CD4-positive, alpha-beta T cell treated with Interleukin-6 at 100 ng/mL for 8 hours (primary cell): Measurements from ENCODE around the gene NCBP2L.

ENCODE experiments used
- DNase-seq: peaks from one replicate; pipeline ENCODE4 v3.0.0-alpha.2; 2020; ENCODE audit warnings: mixed read lengths, low spot score

Gene NCBP2L

DNA sequence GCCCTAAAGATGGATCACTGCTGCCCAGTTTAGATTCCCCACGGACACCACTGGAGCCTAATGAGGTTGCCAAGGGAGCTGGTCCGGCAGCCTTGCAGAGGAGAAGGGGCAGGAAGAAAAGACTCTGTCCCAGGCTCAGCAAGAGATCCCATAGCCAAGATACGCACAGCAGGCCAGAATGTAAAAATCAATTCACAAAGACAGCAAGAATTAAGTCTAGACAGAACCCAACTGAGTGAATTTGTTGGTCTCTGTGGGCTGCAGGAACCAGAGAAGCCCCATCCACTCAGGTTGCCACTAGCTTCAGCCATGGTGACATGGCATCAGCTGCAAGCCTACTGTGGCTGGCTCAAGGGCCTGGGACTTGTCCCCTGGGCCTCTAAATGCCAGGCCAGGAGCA is 24.8 kb upstream of the NCBP2L start:
- DNase-seq, result no peak

DNA sequence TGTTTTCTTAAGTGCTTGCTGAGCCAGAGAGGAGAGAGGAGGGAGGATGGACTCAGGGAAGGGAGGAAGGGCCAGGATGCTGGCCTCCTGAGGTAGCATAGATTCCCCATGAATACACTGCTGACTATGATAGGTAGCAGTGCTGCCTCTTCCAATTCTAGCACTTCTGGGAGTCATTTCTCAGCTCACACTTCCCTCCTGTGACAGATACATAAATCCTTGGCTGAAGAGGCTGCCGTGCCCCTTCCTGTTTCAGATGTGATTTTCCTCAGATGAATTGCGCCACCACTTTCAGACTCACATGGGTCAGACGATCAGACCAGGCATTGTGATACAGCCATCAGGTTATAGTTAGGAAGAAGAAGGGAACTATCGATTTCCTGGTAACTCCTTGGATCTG is 24.3 kb upstream of the NCBP2L start:
- no peak for DNase-seq

DNA sequence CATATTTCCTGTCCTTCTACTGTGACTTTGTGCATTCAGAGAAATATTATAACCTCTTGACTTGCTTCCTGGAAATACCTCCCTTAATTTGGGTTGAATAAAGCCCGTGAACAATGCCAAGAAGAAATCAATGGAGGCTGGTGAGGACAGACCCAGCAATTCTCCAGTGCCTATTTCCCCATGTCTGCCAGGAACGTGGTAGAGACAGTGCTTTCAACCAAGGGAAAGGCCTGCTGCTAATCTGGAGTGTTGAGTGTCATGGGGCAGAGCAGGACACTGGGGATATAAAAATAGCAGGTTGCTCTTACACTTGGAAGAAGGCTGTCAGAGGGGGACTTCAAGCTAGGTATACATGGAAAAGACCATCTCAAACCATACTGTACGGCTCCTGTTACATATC is 21.8 kb upstream of the NCBP2L start:
- DNase-seq, result no peak

DNA sequence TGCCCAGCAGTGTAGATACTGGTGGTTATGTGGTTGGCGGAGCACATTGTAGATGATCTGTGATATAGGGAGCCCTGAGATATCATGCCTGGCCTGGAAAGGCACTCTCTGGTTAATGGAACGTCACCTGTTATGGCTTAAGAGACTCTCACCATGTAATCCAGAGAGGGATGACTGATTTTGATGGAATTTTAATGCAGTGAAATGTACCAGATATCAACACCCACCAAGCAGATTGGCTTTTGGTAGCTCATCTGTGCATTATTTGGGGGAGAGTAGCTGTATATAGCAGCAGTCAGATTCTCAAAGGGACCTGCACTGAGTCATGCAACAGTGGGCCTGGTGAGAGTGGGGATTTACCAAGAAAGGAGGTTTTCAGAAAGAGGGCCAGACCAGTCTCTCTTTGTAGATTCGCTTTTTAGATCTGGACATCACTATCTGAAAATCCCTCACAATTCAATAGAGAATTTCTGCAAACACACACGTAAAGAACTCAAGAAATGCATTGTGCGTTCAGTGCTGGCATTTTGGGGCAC is 19.2 kb upstream of the NCBP2L start:
- no peak for DNase-seq

DNA sequence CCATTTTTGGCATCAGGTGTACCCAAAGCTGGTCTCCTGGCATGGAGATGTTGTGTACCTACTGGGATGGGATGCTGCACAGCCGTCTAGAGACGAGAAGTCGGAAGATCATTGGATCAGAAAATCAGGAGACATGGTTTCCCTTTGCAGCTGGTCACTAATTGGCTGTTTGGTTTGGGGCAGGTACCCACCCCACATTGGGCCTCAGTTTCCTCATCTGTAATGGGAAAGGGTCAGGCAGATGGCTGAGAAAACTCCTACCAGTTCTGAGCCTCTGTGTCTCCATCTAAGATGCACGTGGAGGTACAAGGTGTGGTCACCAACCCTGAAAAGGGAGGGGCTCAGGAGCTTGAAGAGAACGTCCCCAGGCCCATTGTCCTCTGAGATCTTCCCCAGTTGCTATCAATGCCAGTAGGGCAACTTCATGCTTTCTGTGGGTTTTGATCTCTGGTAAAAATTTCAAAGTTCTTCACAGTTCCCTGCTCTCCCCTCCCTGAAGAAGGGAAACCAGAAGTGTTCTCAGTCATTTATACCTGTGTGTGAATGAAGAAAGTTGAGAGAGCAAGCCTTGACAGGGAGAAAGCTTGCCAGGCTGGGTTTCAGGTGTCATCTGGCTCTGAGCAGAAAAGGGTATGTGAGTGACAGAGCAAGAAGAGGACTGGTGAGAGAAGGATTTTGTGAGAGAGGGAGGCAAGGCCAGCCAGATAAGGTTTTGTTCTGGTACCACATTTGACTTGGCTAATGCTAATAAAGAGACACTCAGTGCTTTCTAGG is 17.0 kb upstream of the NCBP2L start:
- no peak for DNase-seq

DNA sequence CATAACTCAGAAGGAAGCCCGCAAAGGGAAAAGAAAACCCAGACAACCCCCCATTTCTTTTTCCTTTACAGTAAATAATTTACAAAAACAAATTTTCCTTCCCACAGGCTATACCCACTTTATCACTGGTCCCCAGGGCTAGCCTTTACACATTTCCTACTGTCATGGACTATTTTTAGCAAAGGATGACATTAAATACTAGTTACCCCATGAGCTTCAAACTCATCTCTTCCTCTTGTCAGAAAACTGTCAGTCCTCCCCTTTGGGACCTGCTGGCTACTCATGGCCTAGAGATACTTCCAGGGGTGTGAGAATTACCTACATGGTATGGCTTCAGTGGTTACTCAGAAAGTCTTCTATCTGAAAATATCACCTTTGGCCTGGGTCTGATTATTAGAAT is 13.9 kb upstream of the NCBP2L start:
- DNase-seq, result no peak

DNA sequence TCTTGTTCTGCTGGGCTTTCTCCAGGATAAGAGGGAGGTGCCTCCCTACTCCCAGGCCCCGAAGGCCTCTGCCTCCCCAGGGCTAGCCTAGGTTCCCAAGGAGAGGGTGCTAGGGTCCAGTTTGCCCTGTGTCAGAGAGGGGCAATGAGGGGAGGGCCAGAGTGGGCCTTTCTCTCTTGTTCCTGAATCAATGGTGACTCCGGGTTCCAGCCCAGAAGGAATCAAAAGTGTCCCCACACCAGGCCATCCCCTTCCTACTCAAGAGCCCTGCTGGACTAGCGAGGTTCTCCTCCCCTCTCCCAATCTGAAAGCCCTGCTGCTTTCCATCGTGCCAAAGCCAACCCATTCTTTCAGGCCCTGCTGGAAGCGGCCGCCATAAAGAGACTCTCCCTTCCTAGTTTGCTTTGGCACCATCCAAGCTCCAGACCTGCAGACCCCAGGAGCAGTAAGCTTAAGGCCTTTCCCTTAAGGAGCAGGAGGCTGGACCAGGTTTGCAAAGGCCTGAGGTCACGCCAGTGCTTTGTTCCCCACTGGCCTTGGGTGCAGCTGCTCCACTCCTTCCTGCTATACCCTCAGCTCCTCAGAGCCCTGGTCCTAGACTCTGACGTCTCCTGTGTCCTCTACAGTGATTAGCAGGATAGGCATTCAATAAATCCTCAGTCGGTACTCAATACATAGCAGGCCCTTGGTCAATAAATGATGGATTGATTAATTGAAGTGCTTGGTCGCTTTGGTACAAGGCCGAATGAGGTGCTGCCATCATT is 12.5 kb upstream of the NCBP2L start:
- no peak for DNase-seq

DNA sequence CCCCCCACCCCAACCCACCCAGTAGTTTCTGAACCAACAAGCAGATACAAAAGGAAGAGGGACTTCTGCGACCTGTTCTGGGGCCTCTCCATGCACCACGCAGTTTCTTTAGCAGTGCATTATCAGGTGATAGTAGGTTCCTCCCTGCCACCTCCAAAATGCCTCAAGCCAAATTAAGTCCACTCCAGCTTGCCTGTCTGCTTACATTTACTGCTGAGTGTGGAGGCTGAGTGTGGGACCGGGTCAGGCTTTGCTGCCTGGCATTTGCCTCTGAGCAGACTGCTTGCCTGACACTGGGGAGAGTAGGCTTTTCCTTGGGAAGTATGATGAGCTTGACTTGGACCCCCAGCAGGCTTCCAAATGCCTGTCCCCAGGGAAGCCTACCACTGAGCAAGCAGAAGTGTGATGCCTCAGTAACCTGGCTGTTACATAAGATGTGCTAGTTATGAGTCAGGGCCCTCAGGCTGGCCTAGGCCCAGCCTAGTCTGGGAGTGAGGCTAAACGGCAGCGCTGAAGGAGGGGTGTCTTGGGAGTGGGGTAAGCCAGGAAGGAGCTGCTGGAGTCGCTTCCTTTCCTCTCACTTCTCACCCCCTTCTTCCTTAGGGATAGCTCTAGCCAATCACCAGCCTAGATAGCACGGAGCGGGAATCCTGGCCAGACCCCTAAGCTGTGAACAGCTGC is 10.9 kb upstream of the NCBP2L start:
- no peak for DNase-seq

DNA sequence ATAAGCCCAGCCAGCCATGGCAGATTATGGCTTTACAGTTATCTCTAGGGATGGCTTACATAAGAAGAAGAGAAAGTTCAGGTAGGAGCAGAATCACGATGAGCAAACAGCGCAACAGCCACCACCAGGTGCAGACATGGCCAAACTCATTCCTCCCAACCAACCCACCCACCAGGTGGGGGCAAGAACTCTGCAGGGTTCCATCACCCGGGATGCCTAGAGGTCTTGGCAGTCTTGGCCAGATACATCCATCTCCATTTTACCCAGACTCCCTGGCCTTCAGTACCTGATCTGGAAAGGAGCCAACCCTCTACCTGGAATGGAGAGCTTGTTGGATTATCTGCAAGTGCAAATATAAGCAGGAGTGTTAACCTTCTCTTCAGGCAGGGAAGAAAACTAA is 9.5 kb upstream of the NCBP2L start:
- DNase-seq, result no peak

DNA sequence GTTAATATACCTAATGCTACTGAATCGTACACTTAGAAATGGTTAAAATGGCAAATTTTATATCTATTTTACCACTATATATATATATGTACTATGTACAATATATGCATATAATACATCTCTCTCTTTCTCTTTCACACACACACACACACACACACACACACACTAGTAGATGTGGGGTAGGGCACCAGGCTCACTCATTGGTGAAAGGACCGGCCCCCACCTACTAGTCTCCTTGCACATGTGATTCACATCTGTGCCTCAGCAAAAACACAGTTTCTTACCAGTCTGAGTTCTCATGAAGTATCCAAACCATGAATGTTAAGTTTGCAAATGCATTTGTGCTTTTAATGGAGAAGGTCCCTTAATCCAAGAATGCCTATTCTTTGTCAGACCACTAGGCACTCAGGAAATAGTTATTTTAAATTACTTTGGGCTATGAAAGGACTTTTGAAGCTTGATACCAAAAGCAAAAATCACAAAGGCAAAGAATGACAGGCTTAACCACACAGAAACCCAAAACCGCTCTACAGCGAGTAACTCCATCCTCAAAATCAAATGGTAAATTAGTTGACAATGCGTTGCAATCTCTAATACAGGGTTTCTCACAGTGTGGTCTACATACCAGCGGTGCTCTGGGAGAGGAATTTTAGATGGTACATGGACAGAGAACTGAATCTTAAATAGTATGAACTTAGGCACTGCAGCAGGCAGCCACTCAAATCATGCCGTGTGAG is 7.8 kb upstream of the NCBP2L start:
- DNase-seq, result no peak

DNA sequence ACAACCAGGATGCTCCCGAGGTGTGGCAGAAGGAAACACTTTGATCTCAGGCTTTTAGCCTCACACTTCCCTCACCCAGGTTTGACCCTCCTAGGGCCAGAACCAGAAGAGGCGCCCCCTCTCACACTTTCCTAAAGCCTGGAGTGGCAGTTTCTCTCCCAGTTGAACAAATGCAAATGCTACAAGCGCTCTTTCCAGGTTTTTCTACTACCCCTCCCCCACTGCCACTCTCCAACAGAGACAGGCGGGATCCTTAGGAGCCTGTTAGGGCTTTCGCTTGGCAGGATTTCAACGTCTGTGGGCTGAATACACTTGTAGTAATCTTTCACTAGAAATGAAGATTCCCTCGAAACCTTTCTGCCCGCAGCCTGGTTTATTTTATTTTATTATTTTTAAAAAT is 4.3 kb upstream of the NCBP2L start:
- no peak for DNase-seq

DNA sequence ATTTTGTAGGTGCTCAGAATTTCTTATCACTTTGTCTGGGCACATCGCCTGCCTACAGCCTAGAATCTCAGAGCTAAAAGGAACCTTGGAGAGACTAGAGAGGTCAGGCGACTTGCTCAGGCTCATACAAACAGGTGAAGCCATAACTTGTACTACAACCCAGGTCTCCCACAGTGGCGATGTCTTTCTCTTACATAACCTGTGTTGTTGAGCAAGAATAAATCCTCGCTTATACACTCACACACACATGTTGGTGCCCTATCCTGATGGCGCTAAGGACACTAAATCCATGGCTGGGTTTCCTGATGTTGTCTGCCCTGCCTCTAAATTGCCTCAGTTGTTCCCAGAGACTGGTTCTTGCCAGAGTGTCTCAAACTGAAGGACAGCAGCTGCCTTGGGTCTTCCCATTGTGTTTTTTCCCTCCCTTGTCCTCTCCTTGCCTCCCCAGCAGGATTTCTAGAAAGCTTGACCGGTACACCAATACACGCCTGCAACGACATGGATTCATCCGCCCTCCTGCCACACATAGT is 3.6 kb upstream of the NCBP2L start:
- no peak for DNase-seq

DNA sequence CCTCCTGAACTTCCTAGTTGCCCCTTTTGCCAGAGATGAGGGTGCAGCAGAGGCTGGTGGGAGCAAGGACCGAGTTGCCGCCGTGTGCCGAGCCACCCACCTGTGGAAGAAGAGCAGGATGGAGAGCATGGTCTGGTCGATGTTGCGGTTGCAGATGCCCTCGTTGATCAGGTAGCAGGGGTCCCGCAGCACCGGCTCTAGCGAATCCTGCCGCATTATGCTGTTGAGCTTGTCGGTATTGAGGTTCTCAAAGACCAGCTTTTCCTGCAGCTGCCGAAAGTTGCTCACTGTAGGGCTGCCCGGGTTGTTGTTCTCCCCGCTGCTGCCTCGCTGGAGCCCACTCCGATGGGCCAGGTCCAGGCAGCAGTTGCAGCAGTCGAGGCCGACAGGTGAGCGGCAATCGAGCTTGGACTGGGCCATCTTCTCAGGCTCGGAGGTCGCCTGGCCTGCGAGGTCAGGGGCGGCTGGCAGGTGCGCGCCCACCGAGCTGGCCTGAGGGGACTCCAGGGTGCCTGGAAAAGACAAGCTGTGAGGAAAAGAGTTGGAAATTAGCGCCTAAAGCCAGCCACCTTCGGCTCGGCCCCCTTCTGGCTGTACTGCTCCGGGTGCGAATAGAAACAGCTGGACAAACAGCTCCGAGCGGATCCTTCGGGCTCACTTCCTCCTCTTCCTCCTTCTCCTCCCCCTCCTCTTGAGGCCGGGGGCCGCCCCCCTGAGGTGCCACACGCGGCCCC is 2.4 kb upstream of the NCBP2L start:
- no peak for DNase-seq

DNA sequence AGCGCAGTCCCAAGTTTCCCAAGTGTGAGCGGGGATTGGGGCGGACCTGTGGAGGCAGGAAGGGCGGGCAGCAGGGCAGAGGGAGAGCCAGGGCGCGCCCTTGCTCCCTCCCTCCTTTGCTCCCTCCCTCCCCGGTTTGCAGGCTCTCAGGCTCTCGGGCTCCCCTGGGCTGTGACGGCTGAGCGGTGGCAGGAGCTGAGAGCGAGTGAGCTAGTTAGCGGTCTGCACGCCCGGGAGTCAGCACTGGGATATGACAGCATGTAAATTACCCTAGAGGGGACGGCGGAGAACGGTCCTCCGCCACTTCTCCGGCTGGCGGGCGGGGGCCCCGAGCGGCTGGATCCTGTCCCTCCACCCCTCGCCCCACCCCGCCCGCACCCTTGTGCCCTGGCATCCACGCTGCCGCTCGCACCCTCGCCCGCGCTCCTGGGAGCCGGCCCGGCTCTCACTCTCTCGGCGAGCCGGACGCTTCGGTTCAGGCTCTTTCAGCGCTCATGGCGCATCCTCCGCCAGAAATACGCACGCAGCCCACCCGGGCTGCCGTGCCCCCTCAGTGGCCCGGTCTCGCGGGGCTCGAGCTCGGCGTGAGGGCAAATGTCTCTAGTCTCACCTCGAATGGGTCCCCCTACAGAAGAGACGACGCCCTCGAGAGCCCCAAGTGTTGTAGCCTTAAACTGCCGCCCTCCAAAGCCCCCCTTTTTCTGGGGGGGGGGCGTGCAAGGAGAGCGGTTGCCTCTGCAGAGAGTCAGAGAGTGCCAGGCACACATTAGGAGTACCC is 1.6 kb upstream of the NCBP2L start, which contains the start of gene TSC22D3:
TSS of gene TSC22D3 (minus strand) at position 54 of the 778 bp plus-strand sequence. CDS start 368 bp downstream, outside the sequence.
- peak; percentile 36 for DNase-seq

DNA sequence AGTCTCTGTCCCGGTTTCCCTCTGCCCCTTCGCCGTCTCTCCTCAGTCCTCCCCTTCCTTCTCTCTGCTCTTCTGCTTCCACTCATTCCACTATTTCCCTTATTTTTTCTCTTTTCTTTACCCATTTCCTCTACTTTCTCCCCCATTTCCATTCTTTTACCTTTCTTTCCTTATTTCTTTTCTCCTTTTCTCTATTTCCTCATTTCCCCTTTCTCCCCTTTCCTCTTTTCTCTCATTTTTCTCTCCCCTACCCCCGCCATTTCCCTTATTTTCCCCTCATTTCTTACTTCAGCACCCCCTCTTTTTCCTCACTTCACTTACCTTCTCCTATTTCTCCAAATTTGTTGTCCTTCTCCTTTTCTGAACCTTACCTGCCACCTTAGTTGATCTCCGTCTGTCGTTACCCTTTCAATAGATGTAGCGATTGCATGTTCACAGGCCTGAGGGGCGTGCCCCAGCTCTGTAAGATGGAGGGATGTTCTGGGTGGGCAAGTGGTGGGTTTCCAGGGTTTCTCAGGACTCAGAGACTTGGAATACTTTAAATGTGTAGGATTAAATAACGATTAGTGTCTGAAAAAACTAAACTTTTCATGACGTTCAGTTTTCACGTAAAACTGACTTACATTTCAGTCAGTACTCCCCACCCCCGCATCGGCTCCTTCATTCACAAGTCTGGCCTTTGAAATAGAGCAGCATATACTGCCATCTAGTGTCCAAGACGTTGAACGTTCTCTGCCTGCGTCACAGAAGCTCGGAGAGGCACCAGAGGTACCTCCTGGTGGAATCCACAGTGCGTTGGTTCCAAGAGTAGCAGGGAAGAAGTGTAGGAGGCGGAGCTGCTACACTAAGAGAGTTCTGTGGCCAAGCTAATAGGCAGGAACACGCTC is 641 bp upstream of the NCBP2L start:
- DNase-seq, result peak; percentile 83

DNA sequence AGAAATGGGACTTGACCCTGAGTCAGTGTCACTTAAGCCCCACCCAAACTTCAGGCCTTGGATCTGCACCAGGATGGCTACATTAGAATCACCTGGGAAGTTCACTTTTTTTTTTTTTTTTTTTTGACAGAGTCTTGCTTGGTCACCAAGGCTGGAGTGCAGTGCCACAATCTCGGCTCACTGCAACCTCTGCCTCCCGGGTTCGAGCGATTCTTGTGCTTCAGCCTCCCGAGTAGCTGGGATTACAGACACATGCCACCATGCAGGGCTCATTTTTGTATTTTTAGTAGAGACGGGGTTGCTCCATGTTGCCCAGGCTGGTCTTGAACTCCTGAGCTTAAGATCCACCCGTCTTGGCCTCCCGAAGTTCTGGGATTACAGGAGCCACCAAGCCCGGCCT is 3.0 kb downstream of the NCBP2L start:
- DNase-seq, result no peak

DNA sequence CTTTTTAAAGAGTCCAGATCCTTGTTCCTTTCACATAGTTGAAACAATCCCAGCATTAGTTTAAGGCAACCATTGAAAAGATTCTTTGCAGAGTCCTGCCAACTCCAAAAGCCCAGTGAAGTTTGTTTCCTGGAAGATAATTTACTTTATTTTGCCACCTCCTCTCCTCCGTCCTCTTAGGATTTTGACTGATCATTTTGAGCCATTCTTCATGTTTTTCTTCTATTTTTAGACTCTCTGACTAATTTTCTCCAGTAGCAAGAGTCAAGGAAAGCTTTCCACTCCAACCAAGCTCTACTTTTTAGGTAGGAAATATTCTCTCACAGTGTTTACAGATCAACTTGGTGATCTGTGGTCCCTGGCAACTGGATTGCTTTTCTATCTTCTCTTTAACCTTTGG is 10.3 kb downstream of the NCBP2L start:
- no peak for DNase-seq

DNA sequence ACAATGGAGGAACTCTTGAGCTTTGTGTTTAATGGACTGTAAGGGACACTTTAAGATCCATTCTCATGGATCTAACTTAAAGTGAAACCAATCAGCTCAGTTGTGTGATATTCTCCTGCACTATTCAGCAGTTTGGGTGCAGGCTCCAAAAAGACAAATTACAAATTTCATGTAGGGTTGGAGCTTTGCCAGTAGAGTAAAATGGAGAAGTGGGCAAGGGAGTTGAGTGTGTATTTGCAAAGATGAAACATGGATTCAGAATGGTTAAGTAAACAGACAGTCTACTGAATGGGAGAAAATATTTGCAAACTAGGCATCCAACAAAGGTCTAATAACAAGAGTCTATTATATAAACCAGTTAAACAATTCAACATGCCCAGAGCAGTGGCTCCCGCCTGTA is 26.9 kb downstream of the NCBP2L start:
- DNase-seq, result no peak

DNA sequence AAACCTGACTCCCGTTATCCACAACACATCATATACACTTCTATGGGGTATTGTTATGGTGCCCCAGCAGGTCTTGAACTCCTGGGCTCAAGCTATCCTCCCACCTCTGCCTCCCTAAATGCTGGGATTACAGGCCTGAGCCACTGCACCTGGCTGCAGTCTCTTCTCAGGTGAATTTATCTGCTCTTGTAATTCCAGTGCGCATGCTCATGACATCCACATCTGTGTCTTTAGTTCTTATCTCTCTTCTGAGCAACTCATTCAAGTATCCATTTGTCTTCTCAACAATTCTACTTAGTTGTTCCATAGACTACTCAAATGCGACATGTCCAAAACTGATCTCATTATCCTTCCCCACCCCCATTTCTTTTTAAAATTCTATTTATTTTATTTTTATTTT is 27.6 kb downstream of the NCBP2L start:
- no peak for DNase-seq
